ENCODE data around the gene SMAP1.

The SMAP1 gene

DNA sequence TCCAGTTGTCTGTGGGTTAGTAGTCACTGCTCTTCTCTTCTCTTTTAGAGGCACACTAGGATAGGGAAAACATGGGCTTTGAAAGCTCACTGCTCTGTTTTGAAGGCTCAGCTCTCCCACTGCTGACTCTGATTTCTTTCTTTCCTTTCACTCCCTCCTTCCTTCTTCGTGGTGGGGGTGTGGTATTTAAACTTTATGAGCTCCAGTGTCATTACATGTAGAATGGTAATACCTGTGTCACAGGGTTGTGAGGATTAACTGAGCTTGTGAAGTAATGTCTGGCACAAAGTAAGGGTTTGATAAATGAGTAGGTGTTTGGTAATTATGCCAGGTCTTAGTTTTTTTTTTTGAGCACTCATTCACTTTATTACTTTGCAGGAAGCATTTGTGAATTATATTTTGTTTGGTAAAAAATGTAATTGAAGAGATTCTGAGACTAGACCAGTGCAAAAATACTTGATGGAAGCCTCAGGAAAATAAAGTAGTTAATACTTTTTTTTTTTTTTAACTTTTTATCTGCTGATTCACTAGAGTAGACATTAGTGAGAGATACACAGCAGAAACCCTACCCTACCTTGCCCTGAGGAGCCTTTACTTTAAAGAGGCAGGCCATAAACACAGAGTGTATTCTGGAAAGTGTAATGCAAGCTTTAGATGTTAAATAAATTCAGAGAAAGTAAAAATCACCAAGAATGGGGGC is 17.3 kb downstream of the SMAP1 start:
- no peak for DNase-seq (ENCODE audit: low read depth in 2 of 2)

DNA sequence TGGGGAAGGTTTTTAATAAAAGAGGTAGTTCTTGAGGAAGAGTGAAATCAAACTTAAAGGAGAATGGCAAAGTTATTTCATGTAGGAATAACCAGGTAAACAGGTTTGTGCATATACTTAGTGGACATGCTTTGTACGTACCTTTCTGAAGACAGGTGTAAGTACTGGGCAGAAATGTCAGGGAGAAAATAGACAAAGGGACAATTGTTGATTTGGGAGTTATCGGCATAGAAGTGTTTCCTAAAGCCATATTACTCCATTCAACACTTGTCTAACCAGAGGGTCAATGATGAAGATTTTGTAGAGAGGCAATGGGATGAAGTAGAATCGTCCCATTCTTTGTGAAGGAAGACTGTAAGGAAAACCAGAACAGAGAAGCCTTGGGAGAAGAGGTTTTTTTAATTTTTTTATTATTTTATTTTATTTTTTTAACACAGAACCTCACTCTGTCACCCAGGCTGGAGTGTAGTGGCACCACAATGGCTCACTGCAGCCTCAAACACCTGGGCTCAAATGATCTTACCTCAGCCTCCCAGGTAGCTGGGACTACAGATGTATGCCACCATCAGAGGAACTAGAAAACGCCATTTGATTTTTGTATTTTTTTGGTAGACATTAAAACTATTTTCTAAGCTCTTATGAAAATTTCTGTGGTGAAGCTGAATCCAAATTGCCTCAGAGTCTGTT is 18.0 kb downstream of the SMAP1 start:
- no peak for DNase-seq (ENCODE audit: low read depth in 2 of 2)

DNA sequence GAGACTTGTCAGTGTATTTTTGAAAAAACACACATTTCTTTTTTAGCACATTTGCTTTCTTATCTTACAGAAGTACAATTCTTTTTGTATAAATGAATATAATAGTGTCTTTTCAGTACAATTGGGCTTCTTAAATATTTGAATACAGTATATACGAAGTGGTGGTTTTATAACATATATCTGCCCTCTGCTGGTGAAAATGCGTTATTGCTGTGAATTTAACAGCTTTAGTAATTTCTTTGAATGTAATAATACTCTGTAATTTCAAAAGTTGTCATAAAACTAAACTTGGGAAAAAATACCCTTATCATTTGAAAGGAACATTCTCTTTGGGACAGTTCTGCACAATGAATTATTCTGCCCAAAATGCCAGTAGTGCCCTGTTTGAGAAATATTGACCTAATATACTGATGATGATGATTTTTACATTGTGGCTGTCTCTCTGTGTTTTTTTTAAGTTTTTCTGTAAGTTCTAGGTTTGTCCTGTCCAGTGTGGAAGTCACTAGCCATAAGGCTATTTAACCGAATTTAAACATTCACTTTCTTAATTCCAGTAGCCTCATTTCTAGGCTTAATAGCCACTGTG is 19.0 kb downstream of the SMAP1 start:
- DNase-seq (ENCODE audit: low read depth in 2 of 2) = no peak

DNA sequence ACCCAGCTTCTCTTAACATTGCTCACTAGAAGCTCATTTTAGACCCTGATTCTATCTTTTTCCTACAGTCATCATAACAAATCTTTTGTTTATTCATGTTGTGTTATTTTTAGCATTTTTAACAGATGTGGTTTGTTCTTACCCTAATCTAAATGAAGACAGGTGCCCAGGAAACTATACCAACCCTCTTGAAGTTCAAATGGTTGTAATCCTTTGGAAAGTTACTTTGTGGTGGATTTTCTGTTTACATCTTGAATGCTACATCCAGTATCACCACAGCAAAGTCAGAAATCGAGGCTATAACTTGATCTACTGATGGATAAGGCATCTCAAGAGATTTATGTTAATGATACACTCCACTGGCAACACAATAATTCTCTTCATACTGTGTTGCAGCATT is 26.2 kb downstream of the SMAP1 start:
- DNase-seq (ENCODE audit: low read depth in 2 of 2) = no peak

DNA sequence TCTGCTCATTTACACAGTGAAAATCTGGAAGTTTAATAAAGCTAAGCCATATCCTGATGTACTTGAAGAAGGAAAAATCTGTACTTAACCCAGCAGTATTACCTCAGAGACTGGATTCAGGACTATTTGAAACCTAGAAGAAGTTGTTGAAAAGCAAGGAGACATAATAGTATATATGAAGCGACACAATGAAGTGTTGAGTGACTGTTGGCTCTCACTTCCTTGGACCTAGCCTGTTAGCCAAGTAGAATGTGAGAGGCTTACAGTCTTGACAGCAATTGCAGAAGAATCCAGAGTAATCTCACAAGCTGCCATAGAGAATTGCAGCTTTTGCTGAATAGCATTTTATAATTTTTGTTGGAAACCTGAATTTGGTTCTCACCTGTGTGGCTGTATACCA is 26.7 kb downstream of the SMAP1 start:
- DNase-seq (ENCODE audit: low read depth in 2 of 2) = no peak

DNA sequence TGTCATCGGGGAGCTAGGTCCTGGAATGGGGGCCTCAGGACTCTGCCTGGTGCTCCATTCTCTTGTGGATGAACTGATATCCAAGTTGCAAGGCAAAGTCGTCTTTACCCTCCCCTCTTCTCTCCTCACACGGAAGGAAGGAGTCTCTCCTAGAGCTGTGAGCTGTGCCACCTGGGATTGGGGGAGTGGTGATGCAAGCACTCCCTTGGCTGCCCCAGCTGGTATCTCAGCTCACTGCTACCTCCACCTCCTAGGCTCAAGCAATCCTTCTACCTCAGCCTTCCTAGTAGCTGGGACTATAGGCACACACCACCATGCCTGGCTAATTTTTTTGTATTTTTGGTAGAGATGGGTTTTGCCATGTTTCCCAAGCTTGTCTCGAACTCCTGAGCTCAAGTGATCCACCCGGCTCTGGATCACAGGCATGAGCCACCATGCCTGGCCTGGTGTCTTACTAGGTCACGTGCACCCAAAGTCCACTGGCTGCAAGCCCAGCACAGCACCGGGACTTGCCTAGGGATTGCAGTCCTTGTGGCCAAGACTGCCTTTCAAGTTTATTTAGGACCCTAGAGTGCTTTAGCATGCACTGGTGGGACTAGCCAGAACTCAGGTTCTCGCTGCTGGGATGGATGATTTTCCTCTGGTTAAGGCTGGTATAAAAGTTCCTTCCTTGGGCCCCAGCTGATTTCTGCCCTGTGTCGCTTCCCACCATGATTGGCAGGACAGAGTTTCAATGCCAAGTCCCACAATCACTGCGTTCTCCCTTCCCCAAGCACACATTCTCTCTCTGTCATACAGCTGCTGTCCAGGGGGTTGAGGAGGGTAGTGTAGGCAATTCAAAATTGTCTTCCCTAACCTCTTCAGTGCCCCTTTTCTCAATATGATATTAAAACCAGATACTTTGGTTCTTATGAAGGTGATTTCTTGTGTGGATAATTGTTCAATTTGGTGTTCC is 33.5 kb downstream of the SMAP1 start:
- no peak for DNase-seq (ENCODE audit: low read depth in 2 of 2)

DNA sequence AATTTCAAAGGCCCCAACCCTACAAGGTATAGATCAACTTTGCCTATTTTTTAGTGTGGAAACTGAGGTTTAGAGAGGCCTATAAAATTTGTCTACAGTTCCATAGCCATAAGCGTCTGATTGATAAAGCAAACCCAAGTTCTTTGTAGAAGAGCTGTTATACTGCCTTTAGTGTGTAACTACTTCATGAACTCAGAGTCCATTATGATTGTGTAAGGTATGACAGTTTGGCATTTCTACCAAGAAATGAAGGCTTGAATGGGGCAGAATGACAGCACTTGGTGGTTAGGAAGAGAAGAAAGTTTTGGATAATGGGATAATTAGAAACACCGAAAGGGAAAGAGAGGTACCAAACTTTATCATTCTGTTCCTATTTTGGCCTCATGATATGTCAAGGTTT is 38.1 kb downstream of the SMAP1 start:
- no peak for DNase-seq (ENCODE audit: low read depth in 2 of 2)

DNA sequence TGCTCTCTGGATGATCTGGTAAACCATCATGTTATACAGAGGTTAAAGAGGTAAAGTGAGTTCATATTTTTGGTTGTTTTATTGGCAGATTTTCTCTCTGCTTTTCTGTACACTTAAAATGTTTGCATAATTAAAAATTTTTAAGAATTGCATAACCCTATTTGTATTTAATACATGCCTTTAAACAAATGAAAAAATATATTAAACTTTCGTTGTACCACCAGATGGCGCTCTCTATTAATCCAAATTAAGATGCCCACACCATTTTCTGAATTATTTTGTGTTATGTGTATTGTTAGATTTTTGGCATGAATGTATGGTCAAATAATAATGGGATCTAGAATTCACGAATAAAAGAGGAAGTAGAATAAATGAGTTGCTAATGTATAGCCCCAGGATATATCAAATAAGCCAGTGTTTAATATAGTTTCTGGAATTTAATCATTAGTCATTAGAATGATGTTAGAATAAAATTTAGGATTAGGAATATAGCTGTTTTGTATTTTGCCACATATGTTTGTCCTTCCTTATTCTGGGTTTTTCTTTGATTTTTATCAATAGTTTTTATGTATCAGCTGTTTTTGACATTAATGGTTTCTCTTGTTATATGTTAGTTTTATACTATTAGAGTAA is 38.9 kb downstream of the SMAP1 start:
- DNase-seq (ENCODE audit: low read depth in 2 of 2) = no peak

DNA sequence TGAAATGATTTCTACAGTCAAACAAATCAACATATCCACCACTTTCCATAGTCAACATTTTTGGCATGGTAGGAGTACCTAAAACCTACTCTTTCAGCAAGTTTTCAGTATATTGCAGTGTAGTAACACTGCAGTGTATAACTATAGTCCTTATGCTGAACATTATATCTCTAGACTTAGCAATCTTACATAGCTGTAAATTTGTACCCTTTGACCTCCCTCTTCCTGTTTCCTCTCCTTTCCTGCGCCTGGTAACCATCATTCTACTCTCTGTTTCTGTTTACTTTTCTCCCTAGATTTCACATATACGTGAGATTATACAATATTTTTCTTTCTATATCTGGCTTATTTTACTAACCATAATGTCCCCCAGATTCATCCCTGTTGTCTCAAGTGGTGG is 40.2 kb downstream of the SMAP1 start:
- no peak for DNase-seq (ENCODE audit: low read depth in 2 of 2)

DNA sequence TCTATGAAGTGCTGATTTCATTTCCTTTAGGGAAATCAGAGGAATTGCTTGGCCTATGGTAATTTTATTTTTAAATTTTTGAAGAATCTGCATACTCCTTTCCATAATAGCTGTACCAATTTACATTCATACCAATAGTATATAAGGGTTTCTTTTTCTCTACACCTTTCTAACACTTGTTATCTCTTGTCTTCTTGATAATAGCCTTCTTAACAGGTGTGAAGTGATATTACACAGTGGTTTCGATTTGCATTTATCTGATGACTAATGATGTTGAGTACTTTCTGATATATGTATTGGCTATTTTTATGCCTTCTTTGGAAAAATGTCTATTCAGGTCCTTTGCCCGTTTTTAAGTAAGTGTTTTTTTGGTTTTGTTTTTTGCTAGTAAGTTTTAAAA is 40.8 kb downstream of the SMAP1 start:
- DNase-seq (ENCODE audit: low read depth in 2 of 2) = no peak

DNA sequence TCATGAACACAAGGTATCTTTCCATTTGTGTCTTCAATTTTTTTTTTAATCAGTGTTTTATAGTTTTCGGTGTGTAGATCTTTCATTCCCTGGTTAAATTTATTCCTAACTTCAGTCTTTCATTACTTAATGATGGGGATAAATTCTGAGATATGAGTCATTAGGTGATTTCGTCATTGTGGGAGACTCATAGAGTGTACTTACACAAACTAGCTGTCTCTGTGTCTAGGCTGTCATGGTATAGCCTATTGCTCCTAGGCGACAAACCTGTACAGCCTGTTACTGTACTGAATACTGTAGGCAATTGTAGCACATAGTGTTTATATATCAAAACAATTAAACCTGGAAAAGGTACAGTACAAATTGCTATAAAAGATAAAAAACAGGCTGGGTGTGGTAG is 42.1 kb downstream of the SMAP1 start:
- DNase-seq (ENCODE audit: low read depth in 2 of 2) = no peak

DNA sequence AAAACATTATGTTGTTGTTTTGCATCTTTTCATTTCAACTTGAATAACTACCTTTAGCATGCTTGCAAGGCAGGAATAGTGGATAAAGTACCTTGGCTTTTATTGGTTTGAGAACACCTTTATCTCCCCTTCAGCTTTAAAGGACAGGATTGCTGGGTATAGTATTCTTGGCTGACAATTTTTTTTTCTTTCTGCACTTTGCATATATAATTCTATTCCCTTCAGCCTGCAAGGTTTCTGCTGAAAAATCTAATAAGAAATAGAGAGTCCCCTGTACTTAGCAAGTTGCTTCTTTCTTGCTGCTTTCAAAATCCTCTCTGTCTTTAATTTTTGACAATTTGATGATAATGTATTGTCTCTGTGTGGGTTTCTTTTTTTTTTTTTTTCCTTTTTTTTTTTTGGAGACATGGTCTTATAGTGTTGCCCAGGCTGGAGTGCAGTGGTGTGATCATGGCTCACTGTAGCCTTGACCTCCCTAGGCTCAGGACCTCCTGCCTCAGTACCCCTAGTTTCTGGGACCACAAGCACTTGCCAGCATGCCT is 47.1 kb downstream of the SMAP1 start:
- no peak for DNase-seq (ENCODE audit: low read depth in 2 of 2)

DNA sequence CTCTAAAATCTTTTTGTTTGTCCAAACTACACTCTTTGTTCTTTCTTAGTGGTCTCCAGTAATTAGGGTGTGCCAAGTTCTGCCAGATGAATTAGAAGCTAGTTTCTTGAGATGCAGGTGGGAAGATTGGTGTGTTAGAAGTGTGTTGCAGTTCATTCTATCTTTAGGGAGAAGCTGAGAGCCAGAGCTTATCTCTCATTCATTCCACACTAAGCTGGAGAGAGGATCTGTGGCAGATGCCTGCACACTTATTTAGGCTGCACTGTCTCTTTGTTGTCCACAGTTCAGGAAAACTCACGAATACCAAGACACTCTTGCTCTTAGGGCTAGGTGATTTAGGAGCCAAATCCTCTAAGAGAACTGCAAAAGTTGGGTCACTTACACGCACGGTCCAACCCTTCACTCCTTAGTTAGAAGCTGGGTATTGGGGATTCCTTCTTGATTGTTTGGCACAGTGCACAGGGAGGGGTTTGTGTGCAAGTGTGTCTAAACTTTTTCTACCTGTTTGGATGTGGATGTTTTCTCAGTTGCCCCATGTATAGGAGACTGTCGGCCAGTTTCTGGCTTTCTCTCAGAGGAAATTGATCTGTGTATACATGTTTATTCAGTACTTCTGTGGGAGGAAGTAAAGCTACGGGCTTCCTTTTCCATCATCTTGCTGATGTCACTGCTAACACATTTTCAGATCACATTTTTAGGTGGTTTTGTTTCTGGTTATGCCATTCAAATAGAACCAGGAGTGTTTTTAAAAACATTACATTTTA is 49.5 kb downstream of the SMAP1 start:
- DNase-seq (ENCODE audit: low read depth in 2 of 2) = no peak

DNA sequence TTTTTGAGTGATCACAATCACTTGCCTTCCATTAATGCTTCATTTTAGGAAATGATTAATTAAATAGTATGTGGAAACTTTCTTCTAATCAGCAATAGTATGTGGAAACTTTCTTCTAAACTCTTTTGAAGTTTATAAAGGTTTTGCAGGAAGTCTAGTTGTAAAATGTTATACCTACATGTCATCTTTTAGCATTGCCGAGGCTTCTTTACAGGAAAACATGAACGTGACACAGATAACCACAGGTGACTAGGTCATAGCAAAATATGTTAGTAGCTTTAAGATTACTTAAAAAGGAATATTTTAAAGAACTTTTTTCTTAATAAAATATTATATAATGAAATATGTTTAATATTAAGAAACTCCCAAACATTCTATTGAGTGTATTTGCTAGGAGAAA is 56.8 kb downstream of the SMAP1 start:
- no peak for DNase-seq (ENCODE audit: low read depth in 2 of 2)

DNA sequence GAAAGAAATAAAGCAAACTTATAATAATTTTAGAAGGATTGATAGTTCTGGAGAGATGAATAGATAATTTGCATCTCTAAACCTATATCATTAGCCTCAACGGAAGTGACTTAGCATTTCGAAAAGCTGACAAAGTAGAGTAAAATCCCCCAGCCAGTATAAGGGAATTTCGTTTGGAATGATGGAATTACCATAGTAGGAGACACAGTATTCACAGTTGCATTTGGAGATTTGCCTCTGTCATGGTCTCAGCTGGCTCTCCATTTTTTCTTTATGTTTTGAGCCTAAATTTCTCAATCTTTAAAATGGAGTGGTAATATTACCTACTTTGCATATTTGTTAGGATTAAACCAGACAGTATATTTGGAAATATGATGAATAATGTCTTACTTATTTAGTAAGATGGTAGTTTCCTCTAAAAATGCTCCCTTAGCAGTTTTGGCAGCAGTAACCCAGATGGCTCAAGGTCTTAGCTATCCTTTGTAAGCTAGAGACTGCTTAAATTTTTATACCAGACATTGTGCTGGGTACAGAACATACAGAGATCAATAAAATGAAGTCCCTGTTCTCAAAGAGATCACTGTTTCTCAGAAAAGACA is 58.2 kb downstream of the SMAP1 start:
- no peak for DNase-seq (ENCODE audit: low read depth in 2 of 2)

DNA sequence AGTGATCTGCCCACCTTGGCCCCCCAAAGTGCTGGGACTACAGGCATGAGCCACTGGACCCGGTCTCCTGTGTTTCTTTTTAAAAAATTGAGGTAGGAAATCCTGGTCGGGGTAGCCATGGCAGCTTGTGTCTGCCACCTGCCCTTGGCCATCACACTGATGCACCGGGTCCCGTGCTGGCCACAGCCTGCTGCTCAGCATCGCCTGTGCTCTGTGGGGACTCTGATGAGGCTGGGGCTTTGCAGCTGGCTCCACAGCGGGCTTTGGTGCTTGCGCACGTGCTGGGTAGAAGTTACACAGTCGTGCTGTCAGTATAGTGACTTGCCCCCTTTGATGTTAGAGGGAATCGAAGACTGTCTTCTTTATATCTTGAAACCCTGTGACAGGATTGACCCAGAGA is 66.7 kb downstream of the SMAP1 start:
- no peak for DNase-seq (ENCODE audit: low read depth in 2 of 2)

DNA sequence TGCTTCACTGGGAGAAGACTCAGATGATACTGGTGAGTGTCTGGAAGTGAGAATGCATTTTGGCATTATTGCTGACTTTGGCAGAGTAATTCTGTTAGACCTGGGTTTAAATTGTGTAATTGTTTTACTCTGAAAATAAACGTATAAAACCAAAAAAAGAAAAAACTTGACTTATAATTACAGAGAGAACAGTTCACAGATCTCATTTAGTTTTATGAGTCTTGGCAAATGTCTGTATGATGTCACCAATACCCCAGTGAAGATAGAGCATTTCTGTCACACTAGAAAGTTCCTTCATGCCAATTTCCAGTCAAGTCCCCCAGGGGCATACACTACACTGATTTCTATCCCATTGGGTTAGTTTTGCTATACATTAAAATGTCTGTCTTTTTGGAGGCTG is 67.3 kb downstream of the SMAP1 start:
- DNase-seq (ENCODE audit: low read depth in 2 of 2) = no peak

DNA sequence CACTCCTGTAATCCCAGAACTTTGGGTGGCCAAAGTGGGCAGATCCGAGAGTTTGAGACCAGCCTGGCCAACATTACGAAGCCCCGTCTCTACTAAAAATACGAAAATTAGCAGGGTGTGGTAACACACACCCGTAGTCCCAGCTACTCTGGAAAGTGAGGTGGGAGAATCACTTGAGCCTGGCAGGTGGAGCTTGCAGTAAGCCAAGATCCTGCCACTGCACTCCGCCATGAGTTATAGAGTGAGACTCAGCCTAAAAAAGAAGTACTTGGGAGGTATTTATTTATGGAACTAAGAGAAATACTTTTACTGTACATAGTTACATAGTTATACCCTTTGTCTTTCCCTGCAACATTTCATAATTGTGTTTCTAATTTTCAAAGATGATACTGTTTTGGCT is 67.8 kb downstream of the SMAP1 start:
- no peak for DNase-seq (ENCODE audit: low read depth in 2 of 2)

DNA sequence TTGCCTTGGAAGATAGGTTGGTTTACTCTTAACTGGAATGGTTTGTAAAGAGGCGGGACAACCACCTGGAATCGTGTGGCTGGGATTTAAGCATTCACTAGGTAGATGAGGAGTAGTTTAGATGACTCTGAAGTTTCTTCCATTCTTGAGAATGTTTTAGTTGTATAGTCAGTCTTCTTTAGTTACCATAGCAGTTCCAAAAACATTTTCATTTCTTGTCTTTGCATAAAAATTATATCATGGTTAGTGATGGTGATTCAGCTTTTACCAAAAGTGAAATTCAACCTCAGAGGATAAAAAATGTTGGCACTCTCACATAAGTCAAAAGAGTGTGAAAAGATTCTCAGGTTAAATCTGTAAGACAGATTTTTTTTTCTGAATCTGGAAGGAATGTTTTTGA is 70.3 kb downstream of the SMAP1 start:
- no peak for DNase-seq (ENCODE audit: low read depth in 2 of 2)

DNA sequence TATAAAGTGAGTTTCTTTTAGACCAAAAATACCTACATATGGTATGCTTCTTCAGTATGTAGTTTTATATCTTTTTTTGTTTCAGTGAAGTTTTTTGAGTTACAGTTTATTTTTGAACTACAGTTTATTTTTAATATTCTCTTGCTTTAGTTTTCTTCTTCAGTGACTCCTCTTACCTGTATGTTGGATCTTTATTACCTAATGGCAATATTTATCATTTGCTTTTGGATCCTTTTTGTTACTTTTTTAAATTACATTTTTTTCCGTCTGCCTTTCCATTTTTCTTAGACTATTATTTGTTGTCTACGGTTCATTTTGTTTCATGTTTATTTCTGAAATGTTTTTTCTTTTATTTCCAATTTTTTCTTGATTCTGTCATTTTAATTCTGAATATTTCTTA is 71.9 kb downstream of the SMAP1 start:
- no peak for DNase-seq (ENCODE audit: low read depth in 2 of 2)

Data from stimulated activated CD8-positive, alpha-beta memory T cell treated with anti-CD3 and anti-CD28 coated beads, Interleukin-15, amount 100 ng/mL, for 4 hours (primary cell).